HG03097 (cell line): ENCODE results near the gene BRAT1.
"Not testable (repeated sequence)": the region's sequence is repeated elsewhere in the genome, so short reads cannot be mapped to it uniquely, and the experiment has no call there.

Experiments used
- ATAC-seq: cut with Tn5 transposase; IDR thresholded peaks from one replicate; pipeline ENCODE4 v1.9.1; 2021; ENCODE audit not compliant: unreplicated experiment, low FRiP score

The BRAT1 gene

GRCh38 chr7:2566348-2566889 is 11.1 kb upstream of the BRAT1 start:
- ATAC-seq, result no peak

GRCh38 chr7:2564970-2565540 is 9.7 kb upstream of the BRAT1 start:
- ATAC-seq, result no peak

- not testable (repeated sequence) for ATAC-seq
These were observed 8.6 kb upstream of the BRAT1 start for GRCh38 chr7:2563955-2564354.

- ATAC-seq, result no peak
These were observed 4.1 kb upstream of the BRAT1 start for GRCh38 chr7:2559283-2559950.

GRCh38 chr7:2558629-2559282 is 3.4 kb upstream of the BRAT1 start, which contains the start of gene IQCE:
Gene IQCE, plus strand, starts transcription at chr7:2558979. Its CDS starts 203 bp downstream, at chr7:2559182.
- peak; percentile 51 for ATAC-seq

GRCh38 chr7:2554661-2555111 is 638 bp downstream of the BRAT1 start:
- no peak for ATAC-seq

- no peak for ATAC-seq
These were observed 1.3 kb downstream of the BRAT1 start for GRCh38 chr7:2553831-2554581.

- no peak for ATAC-seq
These were observed 2.2 kb downstream of the BRAT1 start for GRCh38 chr7:2553108-2553507.

- no peak for ATAC-seq
These were observed 3.9 kb downstream of the BRAT1 start for GRCh38 chr7:2551418-2551817.

GRCh38 chr7:2546776-2547586 is 8.3 kb downstream of the BRAT1 start:
- no peak for ATAC-seq

GRCh38 chr7:2545746-2546425 is 9.4 kb downstream of the BRAT1 start:
- ATAC-seq, result no peak

- ATAC-seq, result no peak
These were observed 10.7 kb downstream of the BRAT1 start for GRCh38 chr7:2544541-2545188.

GRCh38 chr7:2542916-2543871 is 12.1 kb downstream of the BRAT1 start:
- ATAC-seq, result no peak

GRCh38 chr7:2542011-2542915 is 13.1 kb downstream of the BRAT1 start:
- no peak for ATAC-seq

GRCh38 chr7:2541291-2542010 is 13.9 kb downstream of the BRAT1 start:
- ATAC-seq, result no peak

GRCh38 chr7:2540641-2541051 is 14.7 kb downstream of the BRAT1 start:
- ATAC-seq, result no peak
